GM18502 (cell line): Measurements from ENCODE around the gene NAP1L4.

Source experiments
- ATAC-seq: cut with Tn5 transposase; IDR thresholded peaks from one replicate; pipeline ENCODE4 v1.9.1; 2021; ENCODE audit warnings: mild to moderate bottlenecking; ENCODE audit not compliant: unreplicated experiment, poor library complexity

NAP1L4 gene

DNA sequence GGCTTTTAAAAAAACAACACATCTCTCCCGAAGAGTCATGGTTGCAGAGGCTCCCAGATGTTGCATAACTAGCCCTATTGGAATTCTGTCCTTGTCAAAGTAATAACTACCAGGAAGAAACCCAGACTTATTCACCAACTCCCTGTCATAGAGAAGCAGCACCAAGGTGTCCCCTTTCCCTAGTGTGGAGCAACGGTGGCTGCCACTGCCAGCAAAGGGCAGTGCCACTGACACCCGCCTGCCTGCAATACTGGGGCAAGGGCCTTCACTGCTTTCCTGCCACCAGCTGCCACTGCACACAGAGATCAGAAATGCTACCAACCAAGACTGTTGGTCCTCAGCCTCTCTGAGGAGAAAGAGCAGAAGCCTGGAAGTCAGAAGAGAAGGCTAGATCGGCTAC, 27.3 kb downstream of the NAP1L4 start:
- no peak for ATAC-seq

DNA sequence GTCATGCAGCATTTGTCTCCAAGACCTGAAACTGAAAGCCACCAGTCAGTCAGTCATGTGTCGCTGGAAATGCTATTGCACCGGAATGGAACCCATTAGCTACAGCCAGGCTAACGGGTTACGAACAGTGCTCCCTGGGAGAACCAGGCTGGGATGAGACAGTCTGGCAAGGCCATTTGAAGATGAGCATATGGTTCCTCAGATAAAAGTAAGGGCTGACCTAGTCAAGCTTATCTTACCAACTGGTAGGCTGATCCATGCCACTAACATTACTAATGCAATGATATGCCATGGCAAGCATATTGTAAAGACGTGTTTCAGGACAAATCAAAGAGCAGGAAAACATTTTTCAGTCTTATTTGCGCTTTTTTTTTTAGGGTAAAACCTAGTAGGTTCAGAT, 28.4 kb downstream of the NAP1L4 start:
- ATAC-seq, result no peak

DNA sequence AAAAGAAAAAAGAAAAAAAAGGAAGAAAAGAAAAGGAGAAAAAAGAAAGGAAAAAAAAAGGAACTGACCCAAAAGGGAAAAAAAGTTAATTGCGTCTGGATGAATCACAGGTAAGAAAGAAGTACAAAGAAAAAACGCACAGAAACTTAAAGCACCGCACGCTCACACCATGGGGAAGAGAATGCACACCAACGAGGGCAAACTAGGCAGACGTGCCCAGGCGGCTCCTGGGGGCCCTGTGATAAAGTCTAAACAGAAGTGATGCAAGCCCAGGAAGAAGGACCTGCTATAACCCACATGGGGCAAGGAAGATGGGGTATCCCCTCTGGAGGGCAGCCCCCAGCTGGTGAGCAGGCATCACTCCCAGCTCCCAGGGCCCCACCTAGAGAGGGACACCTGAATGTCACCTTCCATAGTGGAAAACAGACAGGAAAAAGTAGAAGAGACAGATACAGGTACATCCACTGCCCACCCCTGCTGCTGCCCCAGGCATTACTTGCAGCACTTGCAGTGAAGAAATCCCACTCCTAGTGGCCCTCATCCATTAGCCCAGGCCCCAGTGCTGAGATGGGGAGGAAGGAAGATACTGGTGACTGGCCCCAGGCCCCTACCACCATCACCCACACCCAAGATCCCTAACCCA, 28.9 kb downstream of the NAP1L4 start:
- ATAC-seq, result no peak

DNA sequence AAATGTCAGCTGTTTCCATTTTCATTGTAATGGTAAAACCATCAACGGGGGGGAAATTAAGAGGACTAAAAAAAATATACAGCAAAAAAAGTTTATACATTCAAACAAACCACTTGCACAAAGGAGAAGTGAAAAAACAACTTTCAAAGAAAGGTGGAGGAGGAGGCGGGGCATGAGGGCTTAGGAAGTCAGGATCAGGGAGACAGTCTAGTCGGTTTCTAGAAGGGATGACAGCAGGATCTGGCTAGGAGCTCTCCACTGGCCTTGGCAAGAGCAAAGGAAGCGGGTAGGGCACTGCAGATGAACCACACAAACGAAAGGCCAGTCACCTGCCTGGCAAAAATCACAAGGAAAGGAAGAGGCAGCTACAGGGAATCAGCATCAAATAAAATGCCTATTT, 31.0 kb downstream of the NAP1L4 start:
- no peak for ATAC-seq

DNA sequence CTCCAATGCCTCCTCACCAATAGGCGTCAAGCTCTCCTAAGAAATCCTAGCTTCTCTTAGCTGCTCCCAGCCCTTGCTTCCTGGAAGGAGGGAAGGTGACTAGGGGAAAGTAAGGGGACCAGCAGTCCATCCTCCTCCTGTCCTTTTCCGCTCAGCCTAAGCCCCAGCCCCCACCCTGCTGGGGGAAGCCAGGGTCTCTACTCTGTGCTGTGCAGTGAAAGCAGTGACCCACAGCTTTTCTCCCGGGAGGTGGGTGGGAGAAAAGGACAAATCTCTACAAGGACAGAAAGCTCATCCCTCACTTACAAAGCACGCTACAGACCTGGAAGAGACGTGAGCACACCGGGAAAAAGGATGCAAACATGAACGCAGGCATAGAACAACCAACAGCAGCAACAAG, 32.0 kb downstream of the NAP1L4 start:
- no peak for ATAC-seq

DNA sequence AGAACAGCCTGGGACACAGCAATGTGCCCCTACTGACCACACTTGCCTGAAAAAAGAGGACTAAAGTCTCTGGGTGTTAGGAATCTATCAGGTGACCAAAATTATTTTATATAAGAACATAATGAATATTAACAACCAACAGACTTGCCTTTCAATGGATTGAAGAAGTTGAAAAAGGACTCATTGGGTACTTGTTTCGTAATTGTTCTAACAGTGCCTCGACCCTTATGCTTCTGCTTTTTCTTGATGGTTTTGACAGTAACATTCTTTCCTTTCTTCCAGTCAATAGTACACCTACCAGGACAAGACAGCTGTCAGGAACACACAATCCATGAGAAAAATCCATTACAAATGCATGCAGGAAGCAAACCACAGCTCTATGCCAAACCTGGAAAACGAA, 33.9 kb downstream of the NAP1L4 start:
- ATAC-seq, result no peak

DNA sequence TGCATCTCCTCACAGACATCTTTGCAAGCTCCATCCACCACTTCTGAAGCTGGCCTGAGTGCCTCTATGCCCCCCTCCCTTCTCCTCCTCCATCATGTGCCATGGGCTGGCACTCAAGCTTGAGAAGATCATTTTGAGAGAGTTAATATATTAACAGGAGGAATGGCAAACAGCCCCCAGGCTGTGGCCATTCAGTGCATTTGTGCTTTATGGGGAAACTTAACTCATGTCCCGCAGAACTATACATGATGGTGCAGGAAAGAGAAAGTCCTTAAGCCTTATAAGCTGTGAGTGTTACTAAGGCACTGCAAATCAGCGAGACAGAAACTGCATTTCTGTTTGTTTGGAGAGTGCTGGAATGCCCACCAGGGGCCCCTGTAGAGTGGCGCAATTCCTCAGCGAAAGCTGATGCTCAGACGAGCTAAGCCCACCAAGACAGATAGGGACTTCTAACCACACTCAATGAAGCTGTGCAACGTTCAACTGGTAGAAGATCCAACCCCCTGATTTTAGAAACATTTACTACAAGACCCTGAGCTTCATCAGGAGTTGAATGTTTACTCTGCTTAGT, 36.1 kb downstream of the NAP1L4 start:
- ATAC-seq, result no peak

DNA sequence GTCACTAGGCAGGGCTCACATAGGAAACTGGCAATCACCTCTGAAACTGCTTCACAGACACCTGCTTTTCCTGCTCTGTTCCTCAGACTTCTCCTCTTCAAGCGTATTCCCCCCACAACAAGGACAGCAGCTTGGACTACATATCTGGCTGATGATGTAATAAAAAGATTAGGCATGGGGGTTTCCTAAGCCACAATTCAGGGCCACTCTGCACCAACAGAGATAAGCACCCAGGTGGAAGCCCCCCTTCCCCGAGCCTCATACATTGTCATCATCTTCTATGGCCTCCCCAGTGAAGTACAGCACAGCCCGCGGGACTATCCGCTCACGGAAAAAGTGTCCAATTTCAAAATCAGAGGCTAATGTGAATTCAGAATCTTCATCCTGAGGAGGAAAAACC, 37.9 kb downstream of the NAP1L4 start:
- ATAC-seq, result no peak

DNA sequence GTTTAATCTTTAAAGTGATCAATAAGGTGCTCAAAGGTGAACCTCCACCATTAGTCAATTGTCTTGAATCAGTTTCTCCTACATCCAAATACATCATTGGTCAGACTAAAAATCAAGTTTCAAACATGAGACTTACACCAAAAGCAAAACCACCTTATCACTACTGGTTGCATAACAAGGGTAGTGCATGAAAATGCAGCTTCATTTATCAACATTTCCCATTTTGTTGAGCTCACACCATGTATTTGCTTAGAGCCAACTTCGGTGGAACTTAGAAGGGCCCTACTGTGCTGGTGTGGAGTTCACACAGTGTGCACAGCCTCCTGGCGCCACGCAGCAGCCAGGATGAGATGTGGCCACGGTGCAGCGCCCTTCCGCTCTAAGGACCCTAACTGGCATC, 39.8 kb downstream of the NAP1L4 start:
- ATAC-seq, result no peak

DNA sequence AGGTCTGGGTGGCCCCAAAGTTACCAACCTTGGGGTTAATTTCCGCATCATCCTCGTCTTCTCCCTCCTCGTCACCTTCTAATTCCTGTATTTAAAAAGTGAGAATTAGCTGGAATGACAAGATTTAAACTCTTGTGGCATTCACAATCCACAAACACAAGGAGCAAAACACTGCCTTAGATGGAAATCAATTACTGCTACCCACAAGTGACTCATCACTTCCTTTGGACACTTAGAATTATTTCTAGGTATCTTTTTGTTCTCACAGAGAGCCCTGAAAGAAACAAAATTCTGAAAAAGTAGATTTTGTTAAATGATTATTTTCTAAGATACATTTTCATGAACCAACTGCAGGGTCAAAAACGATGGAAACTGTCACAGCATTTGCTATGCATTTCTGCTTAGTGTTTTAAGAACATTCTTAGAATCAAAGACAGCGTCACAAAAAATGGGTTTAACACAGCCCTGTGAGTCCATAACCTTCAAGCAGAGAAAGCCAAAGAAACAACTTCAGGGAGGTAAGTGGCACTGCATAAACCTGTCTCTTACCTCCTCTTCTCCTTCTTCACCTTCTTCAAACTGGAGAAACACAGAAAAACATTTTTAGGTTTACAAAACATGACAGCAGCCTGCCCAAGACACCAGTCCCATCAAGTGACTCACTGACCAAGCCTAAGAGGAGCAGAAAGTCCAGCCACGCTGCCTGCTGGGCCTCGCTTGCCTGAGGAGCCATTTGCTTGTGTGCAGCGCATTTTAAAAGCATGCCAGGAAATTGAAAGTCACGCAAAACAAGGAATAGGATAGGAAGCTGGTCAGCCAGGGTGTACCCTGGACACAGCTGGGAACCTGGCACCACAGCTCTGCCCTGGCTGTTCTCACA, 40.7 kb downstream of the NAP1L4 start:
- ATAC-seq, result no peak

DNA sequence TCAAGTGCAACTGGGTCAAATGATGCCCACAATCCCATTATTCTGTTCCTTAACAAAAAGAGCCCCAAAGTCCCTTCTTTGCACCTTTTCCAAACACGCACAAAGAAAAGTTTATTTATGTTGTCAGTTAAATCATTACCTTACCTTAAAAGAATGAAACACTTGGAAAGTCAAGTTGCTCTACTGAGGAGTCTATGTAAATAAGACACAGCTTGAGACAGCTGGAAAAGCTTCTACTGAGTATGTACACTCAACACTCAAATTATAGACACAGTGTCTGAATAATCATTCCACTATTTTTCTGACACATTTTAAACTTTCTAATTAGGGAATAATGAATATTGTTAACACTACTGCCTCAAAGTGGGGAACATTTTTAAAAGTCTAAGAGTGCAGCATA, 41.3 kb downstream of the NAP1L4 start:
- ATAC-seq, result no peak

DNA sequence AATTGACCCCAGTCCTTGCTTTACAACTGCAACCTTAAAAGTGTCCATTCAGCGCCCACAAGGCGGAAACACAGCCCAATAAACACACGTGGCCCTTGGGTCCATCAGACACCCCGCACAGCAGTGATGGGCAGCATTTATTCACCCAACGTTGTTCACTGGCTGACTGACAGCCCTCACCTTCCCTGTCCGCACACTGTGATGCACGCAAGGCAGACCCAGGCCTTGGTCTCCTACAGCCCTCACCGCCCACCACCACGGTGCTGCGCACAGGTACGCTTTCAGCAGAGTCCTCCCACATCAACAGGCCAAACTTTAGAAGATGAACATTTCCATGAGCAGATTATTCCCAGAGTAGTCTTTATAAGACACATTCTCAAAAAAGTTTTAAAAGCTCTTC, 42.2 kb downstream of the NAP1L4 start:
- no peak for ATAC-seq

DNA sequence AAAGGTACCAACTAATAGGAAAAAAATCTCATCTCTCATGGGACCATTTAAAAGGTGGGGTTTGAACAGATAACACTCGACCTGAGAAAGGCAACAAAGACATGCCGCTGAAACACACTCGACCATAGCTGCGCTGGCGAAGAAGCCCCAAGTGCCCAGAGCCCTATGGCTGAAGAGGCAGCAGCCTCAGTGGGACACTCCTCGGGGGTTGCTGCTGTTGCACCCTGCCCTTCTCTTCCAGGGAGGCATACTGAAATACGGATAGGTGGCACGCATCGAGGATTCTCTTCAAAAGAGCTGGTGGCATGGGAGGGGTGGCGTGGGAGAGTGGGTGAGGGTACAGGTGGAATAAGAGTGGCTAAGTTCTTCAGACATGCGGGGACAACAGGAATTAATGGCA, 44.4 kb downstream of the NAP1L4 start:
- ATAC-seq, result no peak

DNA sequence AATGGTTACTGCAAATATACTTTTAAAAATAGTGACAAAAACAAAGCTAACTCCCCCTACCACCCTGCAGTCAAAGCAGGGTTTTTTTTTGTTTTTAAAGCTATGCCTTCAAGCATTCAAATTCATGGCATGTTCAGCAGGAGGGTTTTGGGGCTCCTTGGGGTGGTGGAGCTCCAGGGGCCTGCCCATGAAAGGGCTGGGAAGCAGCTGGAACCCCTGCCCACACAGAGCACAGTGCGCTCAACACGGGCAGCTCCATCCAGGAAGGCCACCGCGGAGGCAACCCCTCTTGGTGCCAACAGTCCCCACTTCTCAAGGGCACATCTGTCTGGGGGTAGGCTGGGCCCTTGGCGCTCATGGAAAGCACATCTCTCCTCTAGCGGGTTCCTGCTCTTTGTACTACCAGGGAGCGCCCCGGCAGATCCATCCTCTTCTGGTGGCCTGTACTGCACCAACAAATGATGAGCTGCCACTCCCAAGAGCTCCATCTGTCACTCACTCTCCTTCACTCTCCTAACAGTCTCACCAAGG, 46.3 kb downstream of the NAP1L4 start:
- ATAC-seq, result no peak

DNA sequence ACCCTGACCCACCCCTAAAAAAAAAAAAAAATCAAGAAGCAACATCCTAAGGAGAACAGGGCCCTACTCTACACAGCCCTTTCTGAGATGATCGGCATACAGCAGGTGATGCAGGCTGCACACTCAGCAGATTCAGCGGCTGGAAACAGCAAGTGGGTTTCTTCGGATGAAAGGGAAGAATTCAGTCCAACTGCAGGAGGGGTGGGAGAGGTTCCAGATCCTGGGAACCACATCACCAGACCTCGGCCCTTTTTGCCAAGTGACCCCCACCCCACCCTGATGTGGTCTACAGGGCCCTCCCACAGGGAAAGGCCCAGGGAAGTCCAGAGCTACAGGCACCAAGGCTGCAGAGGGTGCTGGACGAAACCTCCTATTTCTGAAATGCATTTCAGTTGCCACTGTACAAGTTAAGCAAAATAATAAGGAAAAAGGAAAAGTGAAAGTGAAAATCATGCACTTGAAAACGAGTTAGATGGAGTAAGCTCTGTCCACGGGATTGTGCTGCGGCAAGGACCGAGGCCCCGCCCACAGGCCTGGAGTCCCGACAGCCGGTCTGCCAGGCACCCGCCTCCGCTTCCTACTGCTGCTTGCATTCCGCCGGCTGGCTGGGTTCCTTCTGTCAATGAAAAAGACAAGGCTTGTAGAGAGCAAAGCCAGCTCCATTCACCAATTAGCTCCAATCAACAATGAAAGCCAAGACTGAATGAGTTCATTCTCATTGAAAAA, 46.9 kb downstream of the NAP1L4 start:
- ATAC-seq, result no peak

DNA sequence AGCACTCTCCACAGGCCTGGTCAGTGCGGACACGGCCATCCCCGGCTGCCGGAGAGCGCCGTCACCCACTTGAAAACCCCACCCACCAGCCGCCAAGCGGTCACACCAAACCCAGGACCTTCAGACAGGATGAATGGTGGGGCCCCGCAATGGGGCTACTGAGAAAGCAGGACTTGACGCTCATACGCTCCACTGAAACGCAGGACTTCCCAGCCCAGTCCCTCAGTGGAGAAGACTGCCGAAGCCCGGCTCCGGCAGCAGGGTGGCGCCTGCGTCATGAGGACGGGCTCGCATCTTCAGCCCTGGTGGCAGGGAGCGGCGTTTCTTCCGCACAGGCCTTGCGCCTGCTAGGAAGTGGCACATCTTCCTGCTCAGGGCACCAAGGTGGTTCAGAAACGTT, 47.6 kb downstream of the NAP1L4 start:
- no peak for ATAC-seq

DNA sequence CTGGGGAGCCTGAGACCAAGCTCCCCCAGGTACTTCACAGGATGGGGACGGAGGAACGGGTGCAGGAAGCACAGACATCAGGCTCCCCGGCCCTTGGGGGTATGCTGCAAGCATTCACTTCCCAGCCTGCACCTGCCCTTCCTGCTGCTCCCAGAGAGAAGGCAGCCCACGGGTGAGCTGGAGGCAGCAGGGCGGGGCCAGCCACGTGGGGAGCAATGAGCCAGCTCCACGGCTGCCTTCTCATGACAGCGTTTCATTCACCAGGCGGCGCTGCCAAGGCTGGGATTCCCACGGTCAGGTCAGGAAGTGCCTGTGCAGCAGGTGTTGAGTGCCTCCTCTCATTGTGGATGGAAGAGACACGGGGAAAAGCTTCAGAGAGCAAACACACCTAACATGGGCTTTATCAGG, 48.4 kb downstream of the NAP1L4 start:
- ATAC-seq, result no peak

DNA sequence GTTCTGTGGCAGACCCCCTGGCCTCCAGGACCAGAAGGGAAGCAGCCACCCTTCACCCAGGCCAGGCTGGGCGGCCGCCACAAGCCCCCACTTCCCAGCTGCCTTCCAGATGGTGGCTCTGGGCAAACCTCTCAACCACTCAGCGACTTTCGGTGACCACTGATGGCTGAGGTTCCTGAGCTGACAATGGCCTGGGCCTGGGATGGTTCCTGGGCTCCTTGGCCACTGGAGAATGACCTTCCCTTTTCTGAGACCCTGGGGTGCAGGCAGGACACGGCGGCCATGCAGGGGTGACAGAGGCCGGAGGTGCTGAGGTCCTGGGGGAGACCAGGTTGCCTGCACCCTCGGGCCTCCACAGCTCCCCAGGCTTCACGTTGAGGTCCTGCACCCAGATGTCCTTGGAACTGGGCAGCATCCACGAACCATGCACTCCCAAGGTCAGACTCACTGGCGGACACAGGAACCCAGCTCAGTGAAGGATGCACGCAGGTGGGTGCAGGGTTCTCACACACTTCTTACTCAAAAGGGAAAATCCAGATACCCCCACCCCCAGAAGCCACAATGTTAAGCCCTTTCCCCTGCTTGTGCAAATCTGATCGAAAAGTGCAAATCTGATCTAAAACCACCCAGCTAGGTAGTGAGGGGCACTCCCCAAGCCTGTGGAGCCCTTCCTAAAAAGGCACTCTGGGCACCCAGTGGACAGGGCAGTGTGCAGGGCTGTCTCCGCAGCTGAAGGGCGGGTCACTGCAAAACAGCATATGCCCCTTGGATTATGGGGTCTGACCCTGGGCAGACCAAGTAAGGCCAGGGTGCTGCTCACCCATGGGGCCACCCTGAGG, 49.0 kb downstream of the NAP1L4 start:
- no peak for ATAC-seq

DNA sequence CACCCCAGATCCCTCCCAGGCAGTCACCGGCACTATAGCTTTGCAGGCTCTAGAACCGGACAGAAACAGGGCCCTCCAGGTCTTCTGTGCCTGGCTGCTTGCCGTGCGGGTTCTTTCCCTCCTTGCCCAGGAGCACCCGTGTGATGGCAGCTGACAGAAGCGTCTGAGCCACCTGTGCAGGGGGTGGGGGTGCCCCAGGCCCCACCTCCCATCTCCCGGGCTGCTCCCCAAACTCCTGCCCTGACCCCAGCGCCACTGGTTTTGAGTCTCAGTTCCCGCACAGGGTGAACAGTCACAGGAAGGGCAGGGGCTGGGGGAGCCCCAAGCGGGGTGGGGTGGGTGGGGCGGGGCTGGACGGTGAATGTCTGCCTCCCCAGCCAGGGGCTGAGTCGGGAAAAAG, 49.7 kb downstream of the NAP1L4 start:
- ATAC-seq, result no peak
